Measurements from ENCODE around the gene MUC13. TPM values are rescaled to one million over a fixed set of nuclear protein-coding genes. Genes with fewer than 3 reads are reported as not detected.

MUC13 gene
- total RNA-seq, 1 donor from 2014 or later: not detected

GRCh38 chr3:124927574-124928045 is 6.9 kb downstream of the MUC13 start:
- Mint-ChIP-seq H3K36me3 (ENCODE audit: low read depth) (no peaks in the 10 kb centered on the region), H3K4me1 (no peaks in the 10 kb centered on the region), H3K9me3 (no peaks in the 10 kb centered on the region), H3K27ac (no peak overlapping the region), H3K4me3 (no peak overlapping the region), H3K27me3 (peaks cover 15% of the 10 kb centered on the region)
- POLR2A ChIA-PET: no interaction called here
- intact Hi-C loops (cut with micrococcal nuclease): loop anchor here (1.0 to 10.0 kb wide), 5 partner anchors 70 to 660 kb away; no protein-coding TSS in a partner anchor
- no peak for DNase-seq
- CTCF ChIA-PET: interaction anchor here (0.6 to 2.0 kb wide), 4 partner anchors 15 to 510 kb away, joined by 3 to 5 read pairs (median 3); no protein-coding TSS in a partner anchor
- ATAC-seq (ENCODE audit: low read depth): no peak
- no peak for TF ChIP-seq CTCF (IDR thresholded peaks at IDR 0.05)

DNA sequence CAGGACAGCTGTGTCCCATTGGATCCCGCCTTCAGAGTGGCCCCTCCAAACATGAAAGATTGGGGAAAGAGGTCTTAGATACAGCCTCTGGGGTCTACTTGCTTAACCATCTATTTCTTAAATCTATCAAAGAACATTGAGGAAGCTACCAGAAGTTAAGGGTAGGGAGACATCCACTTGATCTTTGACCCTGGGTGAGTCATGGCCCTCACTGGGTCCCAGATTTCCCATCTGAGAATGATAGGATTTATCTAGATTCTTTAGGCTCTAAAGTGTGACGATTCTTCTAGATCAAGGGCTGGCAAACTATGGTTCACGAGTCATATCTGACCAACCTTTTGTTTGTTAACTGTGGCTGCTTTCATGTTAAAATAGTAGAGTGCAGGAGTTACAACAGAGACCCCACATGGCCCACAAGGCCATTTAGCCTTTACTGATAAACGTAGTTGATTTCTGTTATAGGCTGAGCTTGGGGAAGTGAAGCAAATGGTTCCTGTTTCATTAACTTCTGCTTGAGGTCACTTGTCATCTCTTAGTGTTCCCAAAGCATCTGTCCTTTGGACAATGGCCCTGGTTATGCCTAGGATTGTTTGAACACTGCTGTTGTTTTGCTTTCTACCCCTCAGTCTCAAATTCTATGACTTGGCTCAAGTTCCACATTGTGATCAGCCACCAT is 8.0 kb downstream of the MUC13 start:
- ATAC-seq (ENCODE audit: low read depth): no peak
- TF ChIP-seq CTCF (IDR thresholded peaks at IDR 0.05): no peak
- Mint-ChIP-seq H3K9me3 (no peaks in the 10 kb centered on the region), H3K27ac (no peak overlapping the region), H3K36me3 (ENCODE audit: low read depth) (no peaks in the 10 kb centered on the region), H3K27me3 (peaks cover 14% of the 10 kb centered on the region), H3K4me3 (no peak overlapping the region), H3K4me1 (no peaks in the 10 kb centered on the region)
- CTCF ChIA-PET: interaction anchor here (1.3 kb wide), 1 partner anchor 16 kb away, joined by 3 read pairs; no protein-coding TSS in a partner anchor
- DNase-seq: no peak
- intact Hi-C loops (cut with micrococcal nuclease): loop anchor here (5.0 to 10.0 kb wide), 3 partner anchors 71 to 661 kb away; no protein-coding TSS in a partner anchor
- POLR2A ChIA-PET: no interaction called here

DNA sequence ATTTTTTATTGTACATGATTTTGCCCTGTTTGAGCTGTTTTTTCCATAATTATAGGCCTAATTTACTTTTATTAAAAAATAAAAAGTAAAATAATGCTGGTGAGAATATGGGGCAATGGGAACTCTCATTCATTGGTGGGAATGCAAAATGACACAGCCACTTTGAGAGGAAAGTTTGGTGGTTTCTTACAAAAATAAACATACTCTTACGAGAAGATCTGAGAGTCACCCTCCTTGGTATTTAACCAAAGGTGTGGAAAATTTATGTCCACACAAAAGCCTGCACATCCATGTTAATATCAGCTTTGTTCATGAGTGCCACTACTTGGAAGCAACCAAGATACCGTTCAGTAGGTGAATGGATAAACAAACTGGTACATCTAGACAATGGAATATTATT is 9.8 kb downstream of the MUC13 start:
- no peak overlapping the region for H3K27ac Mint-ChIP-seq
- no peak overlapping the region for H3K4me3 Mint-ChIP-seq
- H3K4me1 Mint-ChIP-seq: no peaks in the 10 kb centered on the region
- ChIA-PET POLR2A (no interaction called here), CTCF (interaction anchor here (1.1 kb wide), 1 partner anchor 511 kb away, joined by 3 read pairs; no protein-coding TSS in a partner anchor)
- no peaks in the 10 kb centered on the region for H3K9me3 Mint-ChIP-seq
- no peak for TF ChIP-seq CTCF (IDR thresholded peaks at IDR 0.05)
- intact Hi-C loops (cut with micrococcal nuclease): loop anchor here (5.0 to 10.0 kb wide), 3 partner anchors 73 to 663 kb away; no protein-coding TSS in a partner anchor
- H3K36me3 Mint-ChIP-seq (ENCODE audit: low read depth): no peaks in the 10 kb centered on the region
- peaks cover 14% of the 10 kb centered on the region for H3K27me3 Mint-ChIP-seq
- DNase-seq (no peak), ATAC-seq (ENCODE audit: low read depth) (no peak)

GRCh38 chr3:124923833-124924232 is 10.7 kb downstream of the MUC13 start:
- CTCF ChIA-PET: no interaction called here
- POLR2A ChIA-PET: no interaction called here
- Mint-ChIP-seq H3K4me3 (no peak overlapping the region), H3K36me3 (ENCODE audit: low read depth) (no peaks in the 10 kb centered on the region), H3K27ac (no peak overlapping the region), H3K27me3 (peaks cover 14% of the 10 kb centered on the region), H3K4me1 (no peaks in the 10 kb centered on the region), H3K9me3 (no peaks in the 10 kb centered on the region)
- ATAC-seq (ENCODE audit: low read depth): no peak
- intact Hi-C loops (cut with micrococcal nuclease): loop anchor here (10.0 kb wide), 1 partner anchor 221 kb away; no protein-coding TSS in a partner anchor
- TF ChIP-seq CTCF (IDR thresholded peaks at IDR 0.05): no peak
- DNase-seq: no peak

DNA sequence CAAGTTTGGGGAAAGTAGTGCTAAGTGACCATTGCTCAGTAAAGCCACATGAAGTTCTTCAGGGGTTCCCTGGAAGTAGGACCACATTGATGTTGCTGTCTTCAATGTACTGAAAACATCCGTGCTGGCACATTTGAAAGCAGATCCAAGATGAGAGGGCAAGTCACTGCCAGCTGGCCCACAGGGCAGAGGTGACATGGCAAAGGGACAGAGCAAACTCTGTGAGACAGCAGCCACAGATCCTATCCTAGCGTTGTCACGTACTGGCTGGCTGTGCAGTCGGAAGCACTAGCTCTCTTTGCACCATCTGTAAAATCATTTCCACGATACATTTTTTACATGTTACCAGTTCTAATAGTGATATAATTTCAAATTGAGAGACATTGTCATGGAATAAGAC is 13.8 kb downstream of the MUC13 start:
- ChIA-PET POLR2A (no interaction called here), CTCF (interaction anchor here (1.2 kb wide), 1 partner anchor 9 kb away, joined by 4 read pairs; no protein-coding TSS in a partner anchor)
- DNase-seq (no peak), ATAC-seq (ENCODE audit: low read depth) (no peak)
- TF ChIP-seq CTCF (IDR thresholded peaks at IDR 0.05): no peak
- intact Hi-C loops (cut with micrococcal nuclease): loop anchor here (10.0 kb wide), 1 partner anchor 224 kb away; no protein-coding TSS in a partner anchor
- Mint-ChIP-seq H3K36me3 (ENCODE audit: low read depth) (no peaks in the 10 kb centered on the region), H3K4me1 (no peaks in the 10 kb centered on the region), H3K9me3 (no peaks in the 10 kb centered on the region), H3K27ac (no peak overlapping the region), H3K27me3 (peaks cover 16% of the 10 kb centered on the region), H3K4me3 (no peak overlapping the region)

Measured in activated B cell treated with CpG ODN at 0.5 μM for 24 hours (primary cell).